SU-DHL-6 (cell line): Measurements from ENCODE around the gene ATOH8.

Source experiments
- CTCF ChIP-seq: fragments of 200-600 bp; sonication (generic); IDR thresholded peaks from one replicate; pipeline ENCODE4 v1.5.1; 2017; ENCODE audit warnings: antibody characterized with exemption, mild to moderate bottlenecking, low read length, moderate library complexity; ENCODE audit not compliant: insufficient read depth, poor library complexity, severe bottlenecking
- EZH2phosphoT487 ChIP-seq: fragments of 200-600 bp; sonication (generic), shearing (Covaris generic); conservative IDR thresholded peaks from 2 replicates; pipeline ENCODE4 v1.6.1; 2018; ENCODE audit warnings: mild to moderate bottlenecking, antibody characterized with exemption, low read length, moderate library complexity, mixed read lengths

GRCh38 chr2:85736456-85737355, 17.1 kb upstream of the ATOH8 start:
- TF ChIP-seq CTCF (no peak), EZH2phosphoT487 (no peak)
